Iris pigment epithelial cell (primary cell): ENCODE data around the gene MAP2K7.
"Not testable (repeated sequence)": the region's sequence is repeated elsewhere in the genome, so short reads cannot be mapped to it uniquely, and the experiment has no call there.

Source experiments
- DNase-seq: peaks from one replicate; pipeline ENCODE4 v3.0.0-alpha.2; 2011; ENCODE audit warnings: low read depth

Gene MAP2K7

GRCh38 chr19:7903244-7904073, at the start of gene MAP2K7:
Gene MAP2K7 (plus strand): TSS chr19:7903877. CDS start chr19:7903945, 68 bp downstream.
- DNase-seq: peak; percentile 97

GRCh38 chr19:7855426-7856108, 48.1 kb upstream of the MAP2K7 start:
- no peak for DNase-seq

GRCh38 chr19:7856109-7856591, 47.5 kb upstream of the MAP2K7 start:
- no peak for DNase-seq

GRCh38 chr19:7856679-7857663, 46.7 kb upstream of the MAP2K7 start:
- DNase-seq: no peak

- DNase-seq: no peak
Observed at GRCh38 chr19:7857727-7858108, 46.0 kb upstream of the MAP2K7 start.

GRCh38 chr19:7858109-7858770, 45.4 kb upstream of the MAP2K7 start:
- DNase-seq: no peak

GRCh38 chr19:7859087-7859486, 44.6 kb upstream of the MAP2K7 start:
- not testable (repeated sequence) for DNase-seq

GRCh38 chr19:7859831-7860713, 43.6 kb upstream of the MAP2K7 start:
- no peak for DNase-seq

GRCh38 chr19:7860714-7861618, 42.7 kb upstream of the MAP2K7 start:
- no peak for DNase-seq

GRCh38 chr19:7861619-7862412, 41.9 kb upstream of the MAP2K7 start:
- no peak for DNase-seq

GRCh38 chr19:7862413-7862951, 41.2 kb upstream of the MAP2K7 start:
- peak; percentile 82 for DNase-seq

- DNase-seq: no peak
Observed at GRCh38 chr19:7863157-7863970, 40.3 kb upstream of the MAP2K7 start.

GRCh38 chr19:7863971-7864689, 39.5 kb upstream of the MAP2K7 start:
- DNase-seq: no peak

GRCh38 chr19:7864690-7865074, 39.0 kb upstream of the MAP2K7 start:
- DNase-seq: no peak

GRCh38 chr19:7865262-7865911, 38.3 kb upstream of the MAP2K7 start:
- no peak for DNase-seq

- DNase-seq: no peak
Observed at GRCh38 chr19:7866399-7867091, 37.1 kb upstream of the MAP2K7 start.
